Stimulated activated naive CD8-positive, alpha-beta T cell treated with anti-CD3 and anti-CD28 coated beads, Interleukin-15, Interleukin-2, amounts not matched to agents 100 ng/mL and 50 ng/mL, for 24 hours (primary cell): ENCODE data around the gene ARNT2.
"Not testable (repeated sequence)": the region's sequence is repeated elsewhere in the genome, so short reads cannot be mapped to it uniquely, and the experiment has no call there.

ENCODE experiments used
- H3K27ac Mint-ChIP-seq: one replicate; pipeline ENCODE4 v1.8.0; 2021; ENCODE audit warnings: mild to moderate bottlenecking, mixed read lengths
- H3K27me3 Mint-ChIP-seq: one replicate; pipeline ENCODE4 v1.8.0; 2021; ENCODE audit warnings: mixed read lengths
- H3K36me3 Mint-ChIP-seq: one replicate; pipeline ENCODE4 v1.8.0; 2021; ENCODE audit warnings: low read depth, mixed read lengths
- H3K4me1 Mint-ChIP-seq: one replicate; pipeline ENCODE4 v1.8.0; 2021; ENCODE audit warnings: low read depth, mixed read lengths
- H3K4me3 Mint-ChIP-seq: one replicate; pipeline ENCODE4 v1.8.0; 2021; ENCODE audit warnings: mild to moderate bottlenecking, mixed read lengths
- H3K9me3 Mint-ChIP-seq: one replicate; pipeline ENCODE4 v1.8.0; 2021; ENCODE audit warnings: mixed read lengths

The ARNT2 gene

DNA sequence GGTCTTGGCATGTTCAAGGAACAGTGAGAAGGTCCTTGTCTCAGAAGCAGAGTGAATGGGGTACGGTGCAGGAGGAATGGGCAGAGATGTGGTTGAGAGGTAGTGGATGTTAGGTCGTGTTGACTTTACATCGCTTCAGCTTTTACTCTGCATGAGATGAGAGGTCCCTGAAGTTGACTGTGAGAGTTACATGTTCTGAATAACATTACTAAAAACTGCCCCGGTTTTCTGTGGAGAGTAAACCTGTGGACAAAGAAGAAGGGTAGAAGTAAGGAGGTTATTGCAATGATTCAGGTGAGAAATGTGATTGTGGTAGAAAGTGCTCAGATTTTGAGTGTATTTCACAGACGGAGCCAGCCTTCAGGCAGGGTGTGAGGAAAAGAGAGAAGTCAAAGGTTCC lies 105.6 kb downstream of the ARNT2 start:
- Mint-ChIP-seq H3K36me3 (no peaks in the 10 kb centered on the region), H3K27ac (peak overlapping the region; percentile 93), H3K4me1 (peaks cover 13% of the 10 kb centered on the region), H3K4me3 (peak overlapping the region; percentile 47), H3K9me3 (peaks cover 8% of the 10 kb centered on the region), H3K27me3 (no peaks in the 10 kb centered on the region)

DNA sequence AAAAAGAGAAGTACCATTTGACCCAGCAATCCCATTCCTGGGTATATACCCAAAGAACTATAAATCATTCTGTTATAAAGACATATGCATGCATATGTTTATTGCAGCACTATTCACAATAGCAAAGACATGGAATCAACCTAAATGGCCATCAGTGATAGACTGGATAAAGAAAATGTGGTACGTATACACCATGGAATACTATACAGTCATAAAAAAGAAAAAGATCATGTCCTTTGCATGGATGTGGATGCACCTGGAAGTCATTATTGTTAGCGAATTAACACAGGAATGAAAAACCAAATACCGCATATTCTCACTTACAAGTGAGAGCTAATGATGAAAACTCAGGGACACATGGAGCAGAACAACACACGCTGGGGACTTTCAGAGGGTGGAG lies 106.8 kb downstream of the ARNT2 start:
- H3K27ac Mint-ChIP-seq, H3K36me3 Mint-ChIP-seq, H3K9me3 Mint-ChIP-seq, H3K27me3 Mint-ChIP-seq, H3K4me3 Mint-ChIP-seq: not testable (repeated sequence)
- peaks cover 13% of the 10 kb centered on the region for H3K4me1 Mint-ChIP-seq

DNA sequence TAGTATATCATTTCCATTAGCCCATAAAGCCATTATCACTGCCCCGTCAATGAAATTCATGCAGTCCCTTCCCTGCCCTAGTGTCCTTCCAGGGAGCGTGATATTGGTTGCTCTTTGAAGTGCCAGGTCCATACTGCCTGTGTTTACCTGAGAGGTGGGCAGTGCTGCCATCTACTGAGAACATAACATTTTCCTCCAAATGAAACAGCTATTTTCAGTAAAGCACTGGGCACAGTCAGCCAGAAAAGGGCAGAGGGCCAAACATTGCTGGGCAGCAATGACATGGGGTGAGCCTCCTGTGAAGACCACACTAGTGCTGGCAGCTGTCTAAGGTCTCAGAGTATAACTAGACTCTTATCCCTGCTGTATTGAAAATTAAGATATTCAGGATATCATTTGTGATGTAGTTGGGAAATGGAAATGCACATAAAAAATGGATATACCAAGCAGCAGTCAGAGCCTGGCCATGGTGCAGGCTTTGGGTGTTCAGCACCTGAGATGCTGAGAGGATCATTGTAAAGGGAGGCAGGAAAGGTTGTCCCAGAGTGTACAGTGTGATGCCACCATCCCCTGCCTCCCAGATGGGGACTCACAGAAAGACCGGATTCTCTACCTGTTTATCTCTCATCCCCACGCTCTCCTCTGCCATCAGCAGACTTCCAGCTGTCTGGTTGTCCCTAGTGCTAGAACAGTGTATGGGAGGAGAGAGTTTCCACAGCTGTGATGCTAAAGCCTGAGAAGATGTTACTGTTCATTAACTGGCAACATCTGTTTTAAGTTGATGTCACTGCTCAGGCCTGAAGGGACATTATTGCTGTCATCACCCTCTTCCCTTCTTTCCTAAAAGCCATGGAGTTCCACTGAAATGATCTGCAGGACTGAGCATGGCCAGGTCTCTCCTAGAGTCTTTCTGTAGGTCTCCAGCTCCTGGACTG lies 108.8 kb downstream of the ARNT2 start:
- H3K27ac Mint-ChIP-seq = no peak overlapping the region
- H3K27me3 Mint-ChIP-seq = no peaks in the 10 kb centered on the region
- H3K4me1 Mint-ChIP-seq = peaks cover 13% of the 10 kb centered on the region
- H3K36me3 Mint-ChIP-seq = no peaks in the 10 kb centered on the region
- H3K9me3 Mint-ChIP-seq = peaks cover 8% of the 10 kb centered on the region
- H3K4me3 Mint-ChIP-seq = no peak overlapping the region

DNA sequence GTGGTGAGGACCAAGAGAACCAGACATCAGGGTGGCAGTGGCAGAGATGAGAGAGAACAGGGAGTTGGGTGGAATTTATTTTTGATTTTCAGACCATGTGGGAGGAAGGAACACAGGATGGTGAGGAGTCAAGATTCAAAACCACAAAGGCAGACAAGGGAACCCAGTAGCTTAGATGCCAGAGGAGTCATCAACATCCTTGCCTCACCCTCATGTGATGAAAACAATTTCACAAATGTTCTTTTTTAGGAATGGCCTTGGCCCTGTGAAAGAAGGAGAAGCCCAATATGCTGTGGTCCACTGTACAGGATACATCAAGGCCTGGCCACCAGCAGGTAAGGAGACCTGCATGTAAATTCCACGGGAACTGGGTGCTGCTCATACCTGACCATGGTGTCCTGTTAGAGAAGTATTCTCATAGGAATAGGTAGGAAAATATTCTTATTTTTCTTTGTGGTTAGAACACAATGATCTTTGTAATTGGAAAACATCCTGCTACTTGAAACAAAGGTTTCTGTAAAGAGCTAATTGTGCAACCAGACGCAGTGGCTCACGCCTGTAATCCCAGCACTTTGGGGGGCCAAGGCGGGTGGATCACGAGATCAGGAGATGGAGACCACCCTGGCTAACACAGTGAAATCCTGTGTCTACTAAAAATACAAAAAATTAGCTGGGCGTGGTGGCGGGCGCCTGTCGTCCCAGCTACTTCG lies 110.0 kb downstream of the ARNT2 start:
- Mint-ChIP-seq H3K27me3 (no peaks in the 10 kb centered on the region), H3K9me3 (peaks cover 8% of the 10 kb centered on the region), H3K27ac (no peak overlapping the region), H3K36me3 (no peaks in the 10 kb centered on the region), H3K4me1 (peaks cover 13% of the 10 kb centered on the region), H3K4me3 (no peak overlapping the region)

DNA sequence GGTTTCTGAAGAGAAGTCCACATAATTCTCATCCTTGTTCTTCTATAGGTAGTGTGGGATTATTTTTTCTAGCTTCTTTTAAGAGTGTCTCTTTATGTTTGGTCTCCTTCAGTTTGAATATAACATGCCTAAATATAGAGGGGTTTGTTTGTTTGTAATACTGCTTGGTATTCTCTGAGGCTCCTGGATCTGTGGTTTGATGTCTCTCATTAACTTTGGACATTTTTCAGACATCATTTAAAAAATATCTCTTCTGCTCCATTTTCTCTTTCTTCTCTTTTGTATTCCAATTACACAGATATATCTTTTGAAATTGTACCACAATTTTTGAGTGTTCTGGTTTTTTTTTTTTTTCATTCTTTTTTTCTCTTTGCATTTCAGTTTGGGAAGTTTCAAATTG lies 113.1 kb downstream of the ARNT2 start:
- H3K9me3 Mint-ChIP-seq = no peaks in the 10 kb centered on the region
- H3K4me3 Mint-ChIP-seq = no peak overlapping the region
- H3K27ac Mint-ChIP-seq = no peak overlapping the region
- peaks cover 3% of the 10 kb centered on the region for H3K27me3 Mint-ChIP-seq
- no peaks in the 10 kb centered on the region for H3K36me3 Mint-ChIP-seq
- no peaks in the 10 kb centered on the region for H3K4me1 Mint-ChIP-seq

DNA sequence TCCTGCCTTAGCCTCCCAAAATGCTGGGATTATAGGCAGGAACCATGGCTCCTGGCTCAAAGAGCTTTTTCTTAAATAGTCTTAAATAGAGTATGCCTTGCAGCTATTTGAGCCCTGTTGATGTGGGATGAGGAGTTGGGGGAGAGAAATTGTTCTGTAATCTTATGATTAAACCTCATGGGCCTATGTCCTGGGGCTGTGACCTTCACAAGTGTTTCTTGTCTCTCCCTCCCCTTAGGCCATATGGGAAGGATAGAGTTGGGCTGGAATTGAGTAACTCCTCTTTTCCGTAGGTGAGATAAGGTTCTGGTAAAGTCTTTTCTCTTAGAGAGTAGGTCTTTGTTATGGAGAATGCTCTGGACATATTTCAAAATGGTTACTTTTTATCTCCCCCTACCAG lies 114.3 kb downstream of the ARNT2 start:
- no peaks in the 10 kb centered on the region for H3K9me3 Mint-ChIP-seq
- H3K36me3 Mint-ChIP-seq = no peaks in the 10 kb centered on the region
- H3K27ac Mint-ChIP-seq = no peak overlapping the region
- no peak overlapping the region for H3K4me3 Mint-ChIP-seq
- no peaks in the 10 kb centered on the region for H3K4me1 Mint-ChIP-seq
- H3K27me3 Mint-ChIP-seq = peaks cover 3% of the 10 kb centered on the region

DNA sequence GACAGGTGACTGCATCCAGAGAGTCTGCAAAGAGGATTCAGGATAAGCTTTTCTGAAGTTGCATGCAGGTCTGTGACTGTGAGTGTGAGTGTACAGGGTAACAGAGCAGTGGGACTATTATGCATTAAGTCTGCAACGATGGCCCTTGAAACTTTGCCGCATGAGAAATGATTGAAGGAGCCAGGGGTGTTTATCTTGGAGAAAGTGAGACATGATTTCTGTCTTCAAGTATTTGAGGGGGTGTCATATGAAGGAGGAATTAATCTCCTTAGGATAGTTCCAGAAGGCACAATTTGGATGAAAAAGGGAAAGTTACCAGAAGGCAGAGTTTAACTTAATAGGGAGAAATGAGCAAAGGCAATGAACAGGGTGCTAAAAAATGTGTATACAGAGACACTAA lies 119.6 kb downstream of the ARNT2 start:
- Mint-ChIP-seq H3K27me3 (peaks cover 12% of the 10 kb centered on the region), H3K4me1 (no peaks in the 10 kb centered on the region), H3K36me3 (no peaks in the 10 kb centered on the region)

DNA sequence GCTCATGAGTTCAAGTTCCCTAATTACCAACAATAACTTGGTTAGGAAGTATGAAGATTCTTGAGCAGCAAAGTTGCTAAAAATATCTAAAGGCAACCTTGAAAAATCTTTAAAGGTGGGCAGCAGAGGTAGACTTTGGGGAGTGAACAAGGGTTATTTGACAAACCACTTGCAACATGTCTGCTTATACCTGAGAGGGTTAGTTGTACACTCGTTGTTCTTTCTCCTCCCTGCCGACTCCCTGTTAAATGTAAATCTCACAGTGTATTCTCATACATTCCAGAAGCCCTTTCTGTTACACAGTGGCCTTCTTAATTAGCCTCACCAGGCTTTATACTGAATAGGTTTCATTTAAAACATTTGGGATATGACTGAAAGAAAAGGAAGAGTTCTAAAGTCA lies 121.7 kb downstream of the ARNT2 start:
- no peaks in the 10 kb centered on the region for H3K36me3 Mint-ChIP-seq
- H3K9me3 Mint-ChIP-seq = no peaks in the 10 kb centered on the region
- H3K4me1 Mint-ChIP-seq = no peaks in the 10 kb centered on the region
- no peak overlapping the region for H3K27ac Mint-ChIP-seq
- H3K4me3 Mint-ChIP-seq = no peak overlapping the region
- H3K27me3 Mint-ChIP-seq = peaks cover 18% of the 10 kb centered on the region

More for the DNA sequence above, 119.6 kb downstream of the ARNT2 start:
- Mint-ChIP-seq H3K9me3 (no peaks in the 10 kb centered on the region), H3K27ac (no peak overlapping the region), H3K4me3 (no peak overlapping the region)

DNA sequence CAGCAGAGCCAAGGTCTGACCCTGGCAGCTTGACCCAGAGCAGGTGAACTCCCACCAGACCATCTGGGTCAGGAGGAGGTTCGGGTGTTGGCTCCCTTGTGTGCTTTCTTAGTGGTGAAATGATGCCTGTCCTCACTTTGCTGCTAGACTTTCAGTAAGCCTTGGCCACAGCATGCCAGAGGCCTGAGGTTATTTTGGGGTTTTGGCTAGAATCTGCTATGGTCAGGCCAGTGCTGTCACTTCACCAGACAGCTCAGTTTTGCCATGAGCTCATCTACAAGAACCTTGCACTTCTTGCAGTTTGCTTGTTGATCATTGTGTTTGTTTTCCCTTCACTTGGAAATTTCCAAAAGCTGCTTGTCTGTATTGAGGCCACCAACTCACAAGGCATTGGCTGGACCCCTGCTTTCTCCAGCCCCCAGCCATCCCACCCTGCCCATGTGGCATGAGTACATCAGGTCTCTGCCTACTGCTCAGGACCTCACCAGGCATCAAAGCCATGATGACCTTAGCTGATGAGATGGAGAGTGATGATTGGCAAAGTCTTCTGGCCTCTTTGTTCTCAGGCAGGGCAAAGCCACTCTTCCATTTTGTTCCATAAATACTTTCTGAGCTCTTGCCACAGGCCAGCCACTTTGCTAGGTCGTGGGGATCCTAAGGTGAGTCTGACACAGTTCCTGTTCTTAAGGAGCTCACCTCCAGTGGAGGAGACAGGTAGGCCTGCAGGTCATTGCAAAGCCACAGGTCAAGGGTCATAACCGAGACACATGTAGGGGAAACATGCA lies 122.6 kb downstream of the ARNT2 start:
- H3K36me3 Mint-ChIP-seq = no peaks in the 10 kb centered on the region
- no peak overlapping the region for H3K27ac Mint-ChIP-seq
- no peak overlapping the region for H3K4me3 Mint-ChIP-seq
- no peaks in the 10 kb centered on the region for H3K9me3 Mint-ChIP-seq
- H3K27me3 Mint-ChIP-seq = peaks cover 18% of the 10 kb centered on the region
- H3K4me1 Mint-ChIP-seq = no peaks in the 10 kb centered on the region

DNA sequence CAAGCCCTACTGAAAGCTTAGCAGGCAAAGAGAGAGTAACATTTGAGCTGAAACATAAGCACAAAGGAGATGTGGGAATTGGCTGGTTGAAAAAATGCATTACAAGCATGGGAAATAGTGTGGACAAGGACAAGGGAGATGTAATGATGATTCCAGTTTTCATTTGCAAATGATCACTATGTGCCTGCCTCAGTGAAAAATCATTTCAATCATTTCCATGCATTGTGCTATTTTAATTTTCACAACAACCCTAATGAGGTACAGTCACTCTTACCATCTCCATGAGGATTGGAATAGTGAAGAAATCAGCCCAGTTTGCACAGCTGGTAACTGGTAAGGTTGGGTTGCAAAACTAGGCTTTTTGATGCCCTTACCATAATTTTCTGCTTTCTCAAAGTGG lies 123.2 kb downstream of the ARNT2 start:
- Mint-ChIP-seq H3K9me3 (no peaks in the 10 kb centered on the region), H3K4me3 (no peak overlapping the region), H3K4me1 (no peaks in the 10 kb centered on the region), H3K36me3 (no peaks in the 10 kb centered on the region), H3K27ac (no peak overlapping the region), H3K27me3 (peaks cover 19% of the 10 kb centered on the region)

DNA sequence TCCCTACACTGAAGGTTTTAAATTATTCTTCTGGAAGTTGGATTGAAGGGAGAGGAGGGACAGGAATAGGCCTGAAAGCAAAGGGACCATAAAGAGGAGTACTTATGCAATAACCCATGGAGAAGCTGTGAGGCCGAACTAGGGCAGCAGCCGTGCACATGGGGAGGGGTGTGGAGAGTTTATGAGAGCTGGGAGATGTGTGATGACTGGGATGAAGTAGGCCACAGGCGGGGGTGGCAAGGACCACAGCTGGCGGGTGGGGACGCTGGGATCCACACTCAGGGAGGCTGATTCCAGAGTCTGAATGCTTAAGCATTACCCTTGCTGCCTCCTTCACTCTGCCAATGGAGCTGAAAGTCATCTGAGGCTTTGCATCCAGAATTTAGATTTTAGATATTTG lies 123.8 kb downstream of the ARNT2 start:
- Mint-ChIP-seq H3K4me1 (no peaks in the 10 kb centered on the region), H3K9me3 (no peaks in the 10 kb centered on the region)

DNA sequence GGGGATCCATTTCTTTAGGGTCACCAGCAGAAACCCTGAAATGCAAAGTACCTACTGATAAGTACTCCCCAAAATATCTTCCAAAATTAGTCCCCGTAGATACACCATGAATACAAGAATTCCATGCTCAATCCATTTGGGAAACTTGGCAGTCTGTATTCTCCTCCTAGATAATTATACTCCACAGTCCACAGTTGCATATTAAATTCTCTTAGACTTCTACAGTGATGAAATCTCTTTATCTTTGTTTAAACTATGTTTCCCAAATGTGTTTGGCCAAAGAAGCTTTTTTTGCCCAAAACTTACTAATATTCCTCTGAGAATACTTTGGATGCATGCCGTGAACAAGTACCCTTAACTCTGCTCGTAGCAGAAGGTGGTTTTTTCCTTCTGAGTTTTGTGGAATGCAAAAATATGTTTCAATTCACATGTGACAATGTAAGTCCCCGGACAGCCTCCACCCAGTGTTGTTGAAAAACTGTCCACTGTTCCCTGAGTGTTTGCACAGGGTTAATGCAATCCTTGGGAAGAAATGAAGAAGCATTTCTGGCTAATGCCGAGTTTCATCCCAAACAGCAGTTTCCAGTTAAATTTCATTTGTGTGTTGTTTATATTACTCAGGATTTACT lies 126.7 kb downstream of the ARNT2 start:
- no peak overlapping the region for H3K27ac Mint-ChIP-seq
- H3K9me3 Mint-ChIP-seq = no peaks in the 10 kb centered on the region
- H3K27me3 Mint-ChIP-seq = peaks cover 24% of the 10 kb centered on the region
- no peaks in the 10 kb centered on the region for H3K4me1 Mint-ChIP-seq
- H3K36me3 Mint-ChIP-seq = no peaks in the 10 kb centered on the region
- no peak overlapping the region for H3K4me3 Mint-ChIP-seq

More for the DNA sequence above, 123.8 kb downstream of the ARNT2 start:
- no peaks in the 10 kb centered on the region for H3K36me3 Mint-ChIP-seq
- no peak overlapping the region for H3K4me3 Mint-ChIP-seq
- H3K27ac Mint-ChIP-seq = no peak overlapping the region
- H3K27me3 Mint-ChIP-seq = peaks cover 24% of the 10 kb centered on the region

DNA sequence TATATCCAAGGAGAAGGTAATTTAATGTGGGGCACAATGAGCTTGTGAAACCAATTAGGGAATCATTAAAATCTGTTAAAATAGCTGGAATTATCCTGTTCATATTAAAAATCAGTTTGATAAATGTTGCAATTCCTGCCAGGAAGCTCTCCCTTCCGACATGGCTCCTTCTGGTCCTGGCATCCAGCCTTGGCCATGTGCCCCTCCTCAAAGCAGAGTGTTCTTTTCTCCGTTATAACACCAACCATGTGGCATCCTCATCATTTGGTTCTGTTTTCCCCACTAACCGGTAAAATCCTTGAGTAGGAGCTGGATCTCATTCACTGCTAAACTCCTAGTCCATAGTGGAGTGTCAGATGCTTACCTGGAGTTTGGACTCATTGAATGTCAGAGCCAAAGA lies 127.2 kb downstream of the ARNT2 start:
- H3K4me1 Mint-ChIP-seq = no peaks in the 10 kb centered on the region
- no peaks in the 10 kb centered on the region for H3K9me3 Mint-ChIP-seq
- H3K36me3 Mint-ChIP-seq = no peaks in the 10 kb centered on the region
- peaks cover 24% of the 10 kb centered on the region for H3K27me3 Mint-ChIP-seq
- H3K4me3 Mint-ChIP-seq = no peak overlapping the region
- no peak overlapping the region for H3K27ac Mint-ChIP-seq

DNA sequence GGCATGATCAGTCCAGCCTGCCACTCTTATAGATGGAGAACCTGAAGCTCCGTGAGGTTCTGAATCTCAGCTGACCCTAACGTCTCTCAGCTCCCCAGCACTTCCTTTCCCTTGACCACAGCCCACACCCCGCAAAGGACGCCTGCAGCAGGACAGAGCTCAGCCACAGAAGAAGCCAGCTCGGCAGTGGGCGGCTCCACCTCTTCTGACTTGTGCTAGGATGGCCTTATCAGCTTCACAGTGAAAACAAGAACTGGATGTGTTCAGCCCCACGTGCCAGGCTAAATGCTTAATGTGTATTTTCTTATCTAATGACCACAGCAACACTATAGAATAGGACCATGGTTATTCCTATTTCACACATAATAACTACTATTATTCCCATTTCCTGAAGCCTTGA lies 127.6 kb downstream of the ARNT2 start:
- Mint-ChIP-seq H3K36me3 (no peaks in the 10 kb centered on the region), H3K4me1 (no peaks in the 10 kb centered on the region), H3K27ac (no peak overlapping the region), H3K4me3 (no peak overlapping the region), H3K9me3 (no peaks in the 10 kb centered on the region), H3K27me3 (peaks cover 23% of the 10 kb centered on the region)
